PC-9 (cell line): ENCODE data around the gene RYR2.

Source experiments
- CTCF ChIP-seq: fragments of 200-600 bp; sonication (generic); conservative IDR thresholded peaks from 2 replicates; pipeline ENCODE4 v1.6.1; 2017; ENCODE audit warnings: mixed run types, antibody characterized with exemption, mild to moderate bottlenecking, moderate library complexity
- EZH2 ChIP-seq: fragments of 200-600 bp; sonication (generic); IDR thresholded peaks from 2 replicates; pipeline ENCODE4 v1.8.0; 2017; ENCODE audit warnings: antibody characterized with exemption, low read depth

- TF ChIP-seq CTCF (no peak), EZH2 (no peak)
Measured at GRCh38 chr1:237074371-237075117, 32.6 kb downstream of the RYR2 start.
